NCI-H1105 treated with DMSO at 0.1 percent for 48 hours (cell line): ENCODE results near the gene NAA10.

Experiments used
- DNase-seq: peaks from one replicate; lab custom pipeline; 2025; lab: John Stamatoyannopoulos, UW

Gene NAA10

GRCh38 chrX:153883163-153883843, 51.5 kb downstream of the NAA10 start:
- DNase-seq, result no peak

- no peak for DNase-seq
These were observed 52.3 kb downstream of the NAA10 start for GRCh38 chrX:153882557-153882956.

- no peak for DNase-seq
These were observed 52.7 kb downstream of the NAA10 start for GRCh38 chrX:153882086-153882498.

GRCh38 chrX:153881281-153881680, 53.6 kb downstream of the NAA10 start:
- no peak for DNase-seq

GRCh38 chrX:153880440-153880815, 54.4 kb downstream of the NAA10 start:
- no peak for DNase-seq

- DNase-seq, result no peak
These were observed 54.9 kb downstream of the NAA10 start for GRCh38 chrX:153879741-153880439.
